HG03135 (cell line): ENCODE data around the gene C1orf21.

Experiments used
- ATAC-seq: cut with Tn5 transposase; IDR thresholded peaks from one replicate; pipeline ENCODE4 v1.9.1; 2021; ENCODE audit warnings: mild to moderate bottlenecking, moderate library complexity; ENCODE audit not compliant: unreplicated experiment

Gene C1orf21

GRCh38 chr1:184545601-184546000, 158.8 kb downstream of the C1orf21 start:
- no peak for ATAC-seq

GRCh38 chr1:184552446-184552845, 165.6 kb downstream of the C1orf21 start:
- ATAC-seq, result no peak

- ATAC-seq, result no peak
These were observed 167.0 kb downstream of the C1orf21 start for GRCh38 chr1:184553845-184554244.

- ATAC-seq, result no peak
These were observed 169.1 kb downstream of the C1orf21 start for GRCh38 chr1:184555665-184556641.

GRCh38 chr1:184556665-184557064, 169.8 kb downstream of the C1orf21 start:
- no peak for ATAC-seq

GRCh38 chr1:184557423-184558347, 170.9 kb downstream of the C1orf21 start:
- ATAC-seq, result no peak

- no peak for ATAC-seq
These were observed 171.9 kb downstream of the C1orf21 start for GRCh38 chr1:184558691-184559090.

GRCh38 chr1:184559117-184559713, 172.4 kb downstream of the C1orf21 start:
- no peak for ATAC-seq

- ATAC-seq, result no peak
These were observed 176.0 kb downstream of the C1orf21 start for GRCh38 chr1:184562806-184563205.

- ATAC-seq, result no peak
These were observed 176.5 kb downstream of the C1orf21 start for GRCh38 chr1:184563308-184563707.

- no peak for ATAC-seq
These were observed 180.2 kb downstream of the C1orf21 start for GRCh38 chr1:184567009-184567408.

GRCh38 chr1:184567637-184568036, 180.8 kb downstream of the C1orf21 start:
- no peak for ATAC-seq

GRCh38 chr1:184568148-184568547, 181.3 kb downstream of the C1orf21 start:
- ATAC-seq, result no peak

GRCh38 chr1:184569106-184569505, 182.3 kb downstream of the C1orf21 start:
- no peak for ATAC-seq

- ATAC-seq, result no peak
These were observed 187.8 kb downstream of the C1orf21 start for GRCh38 chr1:184574588-184574987.

- no peak for ATAC-seq
These were observed 190.0 kb downstream of the C1orf21 start for GRCh38 chr1:184576822-184577221.

GRCh38 chr1:184577319-184577718, 190.5 kb downstream of the C1orf21 start:
- no peak for ATAC-seq

- ATAC-seq, result no peak
These were observed 195.6 kb downstream of the C1orf21 start for GRCh38 chr1:184582411-184582810.

GRCh38 chr1:184583849-184584248, 197.0 kb downstream of the C1orf21 start:
- no peak for ATAC-seq

- ATAC-seq, result no peak
These were observed 201.9 kb downstream of the C1orf21 start for GRCh38 chr1:184588701-184589100.

- no peak for ATAC-seq
These were observed 203.4 kb downstream of the C1orf21 start for GRCh38 chr1:184590163-184590750.
